Panc1 (cell line): ENCODE measurements around the gene EPHB2. TPM values are rescaled to one million over a fixed set of nuclear protein-coding genes. Genes with fewer than 3 reads are reported as not detected.

Source experiments
- ATAC-seq: fragments of 200-7000 bp; cut with Tn5 transposase; 2 replicates; pipeline ENCODE4 v1.9.1; 2020; ENCODE audit warnings: mild to moderate bottlenecking, moderate library complexity
- BruUV-seq: library from RNA; stranded (reverse); fragments of 400-500 nt; replicated peaks from 2 replicates; lab custom pipeline; 2021; lab: Mats Ljungman, UMichigan
- CTCF ChIA-PET: fragments of 300-600 bp; sonication (Branson Sonifier 250); formaldehyde crosslinking; loops from one replicate; lab custom pipeline; 2022; ENCODE audit warnings: antibody characterized with exemption; lab: Charles Lee
- POLR2A ChIA-PET: fragments of 300-600 bp; sonication (Branson Sonifier 250); formaldehyde crosslinking; loops from one replicate; lab custom pipeline; 2022; ENCODE audit warnings: antibody characterized with exemption; lab: Charles Lee
- DNase-seq: peaks from one replicate; pipeline ENCODE4 v3.0.0-alpha.2; 2010; ENCODE audit warnings: low read depth, low spot score
- H3K27ac ChIP-seq: 2 replicates; pipeline ENCODE4 v1.5.1; 2011; ENCODE audit warnings: mild to moderate bottlenecking, low read length, inconsistent platforms
- H3K27me3 ChIP-seq: fragments of 200-500 bp; sonication (Bioruptor generic); 2 replicates; pipeline ENCODE4 v1.6.0; 2014; ENCODE audit warnings: low read length, inconsistent platforms; ENCODE audit not compliant: control insufficient read depth, insufficient read depth
- H3K36me3 ChIP-seq: fragments of 200-500 bp; sonication (Bioruptor generic); 2 replicates; pipeline ENCODE4 v1.5.1; 2014; ENCODE audit warnings: inconsistent platforms, mild to moderate bottlenecking, low read length, moderate library complexity; ENCODE audit not compliant: control insufficient read depth, insufficient read depth
- H3K4me1 ChIP-seq: 2 replicates; pipeline ENCODE4 v1.5.1; 2011; ENCODE audit warnings: inconsistent platforms, mild to moderate bottlenecking, low read length, moderate library complexity; ENCODE audit not compliant: control insufficient read depth, insufficient read depth
- H3K4me3 ChIP-seq, 2 experiments: 2 replicates each; pipeline ENCODE4 v1.5.1; 2011 to 2012; ENCODE audit warnings: low read depth in 2 of 2, low read length in 2 of 2, mild to moderate bottlenecking in 2 of 2, inconsistent platforms in 1 of 2, moderate library complexity in 1 of 2
- H3K9me3 ChIP-seq: fragments of 200-500 bp; sonication (Bioruptor generic); 2 replicates; pipeline ENCODE4 v1.5.1; 2014; ENCODE audit warnings: low read depth, mild to moderate bottlenecking, inconsistent platforms, low read length, moderate library complexity; ENCODE audit not compliant: control insufficient read depth, insufficient read depth
- POLR2AphosphoS5 ChIP-seq: IDR thresholded peaks from 2 replicates; pipeline ENCODE4 v1.6.1; 2012; ENCODE audit warnings: mild to moderate bottlenecking, low read depth, low read length, moderate library complexity
- SIN3A ChIP-seq: IDR thresholded peaks from 2 replicates; pipeline ENCODE4 v1.6.1; 2012; ENCODE audit warnings: low read depth, mild to moderate bottlenecking, low read length, moderate library complexity, borderline replicate concordance; ENCODE audit not compliant: insufficient read depth
- TCF7L2 ChIP-seq: IDR thresholded peaks from 2 replicates; pipeline ENCODE4 v1.6.1; 2011; ENCODE audit warnings: mild to moderate bottlenecking, low read depth, low read length, inconsistent platforms
- in situ Hi-C: cut with HindIII; loops from 2 replicates; pipeline ENCODE4 v1.10.0; 2016; ENCODE audit warnings: low sequenced_read_pairs, low pct_unique_long_range_greater_than_20kb
- intact Hi-C: fragments of 100-400 bp; cut with micrococcal nuclease; formaldehyde crosslinking; loops from one replicate; pipeline ENCODE4 v1.10.0; 2022; ENCODE audit not compliant: unreplicated experiment
- total RNA-seq: library from RNA; stranded (reverse); gene quantifications from one replicate; pipeline ENCODE4 v1.2.1, GENCODE V29; 2021; ENCODE audit not compliant: unreplicated experiment
- TF ChIP-seq, protein P1 (sequence below), 2 experiments: IDR thresholded peaks; 2 replicates each; pipeline ENCODE4 v1.6.1; 2011 to 2012; ENCODE audit warnings: low read depth in 2 of 2, control low read depth in 1 of 2, low read length in 1 of 2, mild to moderate bottlenecking in 1 of 2, moderate library complexity in 1 of 2; ENCODE audit not compliant: insufficient read depth in 1 of 2
- TF ChIP-seq, protein P2 (sequence below): fragments of 450-650 bp; IDR thresholded peaks from 2 replicates; pipeline ENCODE4 v1.5.1; 2017; ENCODE audit warnings: mild to moderate bottlenecking

EPHB2 gene
- total RNA-seq, 1 experiment from 2014 or later, result 29.0 TPM

DNA sequence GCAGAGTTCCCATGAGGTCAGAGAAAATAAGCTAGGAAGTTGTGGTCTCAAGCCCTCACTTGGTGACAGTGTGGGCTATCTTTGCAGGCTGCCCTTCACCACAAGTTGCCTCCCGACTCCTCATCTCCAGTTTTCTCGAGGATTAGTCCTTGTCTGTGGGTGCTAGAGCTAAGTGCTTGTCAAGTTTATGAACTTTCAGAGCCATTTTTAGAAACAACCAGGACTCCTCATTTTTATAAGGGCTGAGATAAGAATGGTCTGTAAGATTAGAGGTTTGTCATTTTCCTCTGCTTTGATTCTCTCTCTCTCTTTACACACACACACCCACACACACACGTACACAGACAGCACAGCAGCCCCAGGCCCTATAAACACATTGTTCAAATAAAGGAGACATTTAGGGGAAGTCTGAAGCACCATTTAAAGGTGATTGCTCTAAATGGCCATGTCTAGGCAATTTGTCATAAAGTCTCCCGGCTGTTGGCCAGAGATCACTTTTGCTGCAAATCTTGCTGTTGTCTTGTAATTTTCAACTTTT is 134.8 kb downstream of the EPHB2 start:
- ATAC-seq, result no peak
- H3K4me1 ChIP-seq, result no peaks in the 10 kb centered on the region
- in situ Hi-C loops (no loop called here), intact Hi-C loops (no loop called here)
- TF ChIP-seq, protein P1, sequence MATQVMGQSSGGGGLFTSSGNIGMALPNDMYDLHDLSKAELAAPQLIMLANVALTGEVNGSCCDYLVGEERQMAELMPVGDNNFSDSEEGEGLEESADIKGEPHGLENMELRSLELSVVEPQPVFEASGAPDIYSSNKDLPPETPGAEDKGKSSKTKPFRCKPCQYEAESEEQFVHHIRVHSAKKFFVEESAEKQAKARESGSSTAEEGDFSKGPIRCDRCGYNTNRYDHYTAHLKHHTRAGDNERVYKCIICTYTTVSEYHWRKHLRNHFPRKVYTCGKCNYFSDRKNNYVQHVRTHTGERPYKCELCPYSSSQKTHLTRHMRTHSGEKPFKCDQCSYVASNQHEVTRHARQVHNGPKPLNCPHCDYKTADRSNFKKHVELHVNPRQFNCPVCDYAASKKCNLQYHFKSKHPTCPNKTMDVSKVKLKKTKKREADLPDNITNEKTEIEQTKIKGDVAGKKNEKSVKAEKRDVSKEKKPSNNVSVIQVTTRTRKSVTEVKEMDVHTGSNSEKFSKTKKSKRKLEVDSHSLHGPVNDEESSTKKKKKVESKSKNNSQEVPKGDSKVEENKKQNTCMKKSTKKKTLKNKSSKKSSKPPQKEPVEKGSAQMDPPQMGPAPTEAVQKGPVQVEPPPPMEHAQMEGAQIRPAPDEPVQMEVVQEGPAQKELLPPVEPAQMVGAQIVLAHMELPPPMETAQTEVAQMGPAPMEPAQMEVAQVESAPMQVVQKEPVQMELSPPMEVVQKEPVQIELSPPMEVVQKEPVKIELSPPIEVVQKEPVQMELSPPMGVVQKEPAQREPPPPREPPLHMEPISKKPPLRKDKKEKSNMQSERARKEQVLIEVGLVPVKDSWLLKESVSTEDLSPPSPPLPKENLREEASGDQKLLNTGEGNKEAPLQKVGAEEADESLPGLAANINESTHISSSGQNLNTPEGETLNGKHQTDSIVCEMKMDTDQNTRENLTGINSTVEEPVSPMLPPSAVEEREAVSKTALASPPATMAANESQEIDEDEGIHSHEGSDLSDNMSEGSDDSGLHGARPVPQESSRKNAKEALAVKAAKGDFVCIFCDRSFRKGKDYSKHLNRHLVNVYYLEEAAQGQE (IDR thresholded peaks at IDR 0.05; ENCODE audit: insufficient read depth in 1 of 2, low read depth in 2 of 2, low read length in 1 of 2), result no peak
- TF ChIP-seq TCF7L2 (no peak), POLR2AphosphoS5 (no peak), SIN3A (no peak)
- TF ChIP-seq, protein P2, sequence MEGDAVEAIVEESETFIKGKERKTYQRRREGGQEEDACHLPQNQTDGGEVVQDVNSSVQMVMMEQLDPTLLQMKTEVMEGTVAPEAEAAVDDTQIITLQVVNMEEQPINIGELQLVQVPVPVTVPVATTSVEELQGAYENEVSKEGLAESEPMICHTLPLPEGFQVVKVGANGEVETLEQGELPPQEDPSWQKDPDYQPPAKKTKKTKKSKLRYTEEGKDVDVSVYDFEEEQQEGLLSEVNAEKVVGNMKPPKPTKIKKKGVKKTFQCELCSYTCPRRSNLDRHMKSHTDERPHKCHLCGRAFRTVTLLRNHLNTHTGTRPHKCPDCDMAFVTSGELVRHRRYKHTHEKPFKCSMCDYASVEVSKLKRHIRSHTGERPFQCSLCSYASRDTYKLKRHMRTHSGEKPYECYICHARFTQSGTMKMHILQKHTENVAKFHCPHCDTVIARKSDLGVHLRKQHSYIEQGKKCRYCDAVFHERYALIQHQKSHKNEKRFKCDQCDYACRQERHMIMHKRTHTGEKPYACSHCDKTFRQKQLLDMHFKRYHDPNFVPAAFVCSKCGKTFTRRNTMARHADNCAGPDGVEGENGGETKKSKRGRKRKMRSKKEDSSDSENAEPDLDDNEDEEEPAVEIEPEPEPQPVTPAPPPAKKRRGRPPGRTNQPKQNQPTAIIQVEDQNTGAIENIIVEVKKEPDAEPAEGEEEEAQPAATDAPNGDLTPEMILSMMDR, result no peak
- no peak for DNase-seq
- H3K9me3 ChIP-seq, result no peaks in the 10 kb centered on the region
- H3K36me3 ChIP-seq, result no peaks in the 10 kb centered on the region
- H3K4me3 ChIP-seq, result no peak overlapping the region
- H3K27me3 ChIP-seq, result no peaks in the 10 kb centered on the region
- BruUV-seq, result no TSS peak
- no peak overlapping the region for H3K27ac ChIP-seq
- CTCF ChIA-PET, result no interaction called here
- POLR2A ChIA-PET, result interaction anchor here (0.5 kb wide), 1 partner anchor 191 kb away, joined by 24 read pairs; no protein-coding TSS in a partner anchor

DNA sequence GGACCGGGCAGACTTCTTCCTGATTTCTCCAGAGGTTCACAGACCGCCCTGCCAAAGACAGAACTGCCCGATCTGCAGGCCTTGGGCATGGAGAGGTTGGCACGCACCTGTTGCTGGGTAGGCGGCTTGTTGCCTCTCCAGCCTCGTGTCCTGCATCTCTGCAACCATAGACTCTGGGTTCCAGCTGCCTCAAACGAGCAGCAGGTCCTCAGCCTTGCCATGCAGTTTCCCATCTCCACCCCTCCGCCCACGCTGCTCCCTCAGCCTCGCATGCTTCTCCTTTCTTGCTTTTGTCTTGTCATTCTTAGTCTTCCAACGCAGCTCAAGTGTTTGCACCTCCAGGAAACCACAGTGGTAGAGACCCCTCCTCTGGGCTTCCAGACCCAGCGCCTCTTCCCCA is 135.8 kb downstream of the EPHB2 start:
- no peak overlapping the region for H3K27ac ChIP-seq
- H3K36me3 ChIP-seq, result no peaks in the 10 kb centered on the region
- H3K4me3 ChIP-seq, result no peak overlapping the region
- no peaks in the 10 kb centered on the region for H3K9me3 ChIP-seq
- intact Hi-C loops, result no loop called here
- CTCF ChIA-PET, result interaction anchor here (0.6 kb wide), 1 partner anchor 105 kb away, joined by 5 read pairs; no protein-coding TSS in a partner anchor
- DNase-seq (no peak), ATAC-seq (no peak)
- H3K4me1 ChIP-seq, result no peaks in the 10 kb centered on the region
- no TSS peak for BruUV-seq
- H3K27me3 ChIP-seq, result no peaks in the 10 kb centered on the region
- POLR2A ChIA-PET, result no interaction called here
- TF ChIP-seq SIN3A, result no peak
- TF ChIP-seq, protein P2, result no peak
- TF ChIP-seq, protein P1 (IDR thresholded peaks at IDR 0.05; ENCODE audit: insufficient read depth in 1 of 2, low read depth in 2 of 2, low read length in 1 of 2), result no peak
- TF ChIP-seq TCF7L2, result no peak
- TF ChIP-seq POLR2AphosphoS5, result no peak
- in situ Hi-C loops, result no loop called here
